ENCODE data around the gene PCSK5.

DNA sequence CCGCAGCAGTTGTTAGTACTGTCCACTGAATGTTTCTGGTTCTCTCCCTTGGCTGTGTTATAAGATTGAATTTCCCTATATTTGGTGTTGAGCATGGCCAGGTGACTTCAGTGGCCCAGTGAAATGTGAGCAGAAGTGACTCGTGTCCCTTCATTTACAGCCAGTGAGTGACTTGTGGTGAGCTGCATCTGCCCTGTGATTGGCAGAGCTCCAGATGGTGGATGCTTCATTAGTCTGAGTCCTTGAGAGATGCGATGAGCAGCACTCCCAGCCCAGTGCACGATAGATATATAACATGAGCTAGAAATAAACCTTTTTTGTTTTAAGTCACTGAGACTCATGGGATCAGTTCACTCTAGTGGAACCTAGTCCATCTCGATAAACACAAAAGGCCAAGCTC lies 19.3 kb downstream of the PCSK5 start:
- TF ChIP-seq, protein P1, sequence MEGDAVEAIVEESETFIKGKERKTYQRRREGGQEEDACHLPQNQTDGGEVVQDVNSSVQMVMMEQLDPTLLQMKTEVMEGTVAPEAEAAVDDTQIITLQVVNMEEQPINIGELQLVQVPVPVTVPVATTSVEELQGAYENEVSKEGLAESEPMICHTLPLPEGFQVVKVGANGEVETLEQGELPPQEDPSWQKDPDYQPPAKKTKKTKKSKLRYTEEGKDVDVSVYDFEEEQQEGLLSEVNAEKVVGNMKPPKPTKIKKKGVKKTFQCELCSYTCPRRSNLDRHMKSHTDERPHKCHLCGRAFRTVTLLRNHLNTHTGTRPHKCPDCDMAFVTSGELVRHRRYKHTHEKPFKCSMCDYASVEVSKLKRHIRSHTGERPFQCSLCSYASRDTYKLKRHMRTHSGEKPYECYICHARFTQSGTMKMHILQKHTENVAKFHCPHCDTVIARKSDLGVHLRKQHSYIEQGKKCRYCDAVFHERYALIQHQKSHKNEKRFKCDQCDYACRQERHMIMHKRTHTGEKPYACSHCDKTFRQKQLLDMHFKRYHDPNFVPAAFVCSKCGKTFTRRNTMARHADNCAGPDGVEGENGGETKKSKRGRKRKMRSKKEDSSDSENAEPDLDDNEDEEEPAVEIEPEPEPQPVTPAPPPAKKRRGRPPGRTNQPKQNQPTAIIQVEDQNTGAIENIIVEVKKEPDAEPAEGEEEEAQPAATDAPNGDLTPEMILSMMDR (IDR thresholded peaks at IDR 0.05), result no peak
- no peak for TF ChIP-seq POLR2A (IDR thresholded peaks at IDR 0.05; ENCODE audit: low read depth)
